Esophagus mucosa (tissue), 1 donor: ENCODE data around the gene CELA2A. TPM values are rescaled to one million over a fixed set of nuclear protein-coding genes. Genes with fewer than 3 reads are reported as not detected.

Source experiments
- ATAC-seq: fragments of 200-7000 bp; cut with Tn5 transposase; one replicate; pipeline ENCODE4 v1.9.1; 2020
- total RNA-seq: library from RNA; stranded (reverse); gene quantifications from one replicate; pipeline ENCODE4 v1.2.4, GENCODE V29; 2023
- donor health status: DM: yes; HTN: yes; CAD: no.

CELA2A gene
- 0.36 TPM for total RNA-seq

GRCh38 chr1:15456313-15456954 is at the start of gene CELA2A:
Gene CELA2A, plus strand, starts transcription at chr1:15456732. Its CDS starts 22 bp downstream, at chr1:15456754.
- no peak for ATAC-seq

- no peak for ATAC-seq
Measured at GRCh38 chr1:15407580-15407979, 49.0 kb upstream of the CELA2A start.

- ATAC-seq, result no peak
Measured at GRCh38 chr1:15408890-15409387, 47.6 kb upstream of the CELA2A start.

- peak; percentile 81 for ATAC-seq
Measured at GRCh38 chr1:15409388-15410222, 46.9 kb upstream of the CELA2A start, which contains the start of gene EFHD2. Gene EFHD2, plus strand, starts transcription at chr1:15409888. Its CDS starts 84 bp downstream, at chr1:15409972.

GRCh38 chr1:15410223-15410883 is 46.2 kb upstream of the CELA2A start:
- peak; percentile 2 for ATAC-seq

- ATAC-seq, result no peak
Measured at GRCh38 chr1:15410884-15411245, 45.7 kb upstream of the CELA2A start.

- ATAC-seq, result peak; percentile 9
Measured at GRCh38 chr1:15411593-15412137, 44.9 kb upstream of the CELA2A start.

- no peak for ATAC-seq
Measured at GRCh38 chr1:15412175-15412800, 44.2 kb upstream of the CELA2A start.

GRCh38 chr1:15412843-15413242 is 43.7 kb upstream of the CELA2A start:
- ATAC-seq, result no peak

- no peak for ATAC-seq
Measured at GRCh38 chr1:15413563-15414444, 42.7 kb upstream of the CELA2A start.

- no peak for ATAC-seq
Measured at GRCh38 chr1:15414445-15414983, 42.0 kb upstream of the CELA2A start.

- peak; percentile 75 for ATAC-seq
Measured at GRCh38 chr1:15417059-15417934, 39.2 kb upstream of the CELA2A start.

GRCh38 chr1:15418806-15419515 is 37.6 kb upstream of the CELA2A start:
- peak; percentile 56 for ATAC-seq

- ATAC-seq, result no peak
Measured at GRCh38 chr1:15420853-15421465, 35.6 kb upstream of the CELA2A start.

- no peak for ATAC-seq
Measured at GRCh38 chr1:15422871-15423270, 33.7 kb upstream of the CELA2A start.

GRCh38 chr1:15423355-15424077 is 33.0 kb upstream of the CELA2A start:
- no peak for ATAC-seq

GRCh38 chr1:15424146-15424667 is 32.3 kb upstream of the CELA2A start:
- ATAC-seq, result peak; percentile 27

GRCh38 chr1:15424981-15425380 is 31.6 kb upstream of the CELA2A start:
- ATAC-seq, result no peak
